Lower lobe of right lung (tissue), 2 donors: Measurements from ENCODE around the gene CHMP4A. TPM values are rescaled to one million over a fixed set of nuclear protein-coding genes. Genes with fewer than 3 reads are reported as not detected.
A peak's percentile ranks its signal among the peaks of the same experiment; 100 is the strongest.

Experiments
- ATAC-seq, 2 donors: fragments of 200-7000 bp; cut with Tn5 transposase; one replicate each; pipeline ENCODE4 v1.9.1; 2020 to 2022; ENCODE audit warnings: mild to moderate bottlenecking in 2 of 2, moderate library complexity in 2 of 2
- DNase-seq: peaks from one replicate; pipeline ENCODE4 v3.0.0-alpha.2; 2020
- H3K27ac ChIP-seq: fragments of 200-600 bp; one replicate; pipeline ENCODE4 v1.8.0; 2022
- H3K27me3 ChIP-seq: fragments of 200-600 bp; one replicate; pipeline ENCODE4 v1.8.0; 2022; ENCODE audit warnings: low read depth
- H3K36me3 ChIP-seq: fragments of 200-600 bp; one replicate; pipeline ENCODE4 v1.8.0; 2022; ENCODE audit warnings: mild to moderate bottlenecking
- H3K4me1 ChIP-seq: fragments of 200-600 bp; one replicate; pipeline ENCODE4 v1.8.0; 2022
- H3K4me3 ChIP-seq: fragments of 200-600 bp; one replicate; pipeline ENCODE4 v1.8.0; 2022; ENCODE audit warnings: mild to moderate bottlenecking
- H3K9me3 ChIP-seq: fragments of 200-600 bp; one replicate; pipeline ENCODE4 v1.8.0; 2022
- CTCF ChIP-seq: fragments of 200-600 bp; IDR thresholded peaks from one replicate; pipeline ENCODE4 v1.8.0; 2022; ENCODE audit warnings: antibody characterized with exemption, mild to moderate bottlenecking
- intact Hi-C: fragments of 100-400 bp; cut with DNase I; formaldehyde crosslinking; loops from one replicate; pipeline ENCODE4 v1.11.0; 2022
- total RNA-seq: library from RNA; stranded (reverse); fragmentation: NEBNext Ultra II Directional; extraction: Animal tissue kit (Norgen Biotek cat#: 25700); gene quantifications from one replicate; pipeline ENCODE4 v1.2.1, GENCODE V29; 2021
- donor health status: DM: no; HTN: yes; CAD: no; lungs with severe emphysema.

Gene CHMP4A
- total RNA-seq, 1 donor from 2014 or later, result 41.9 TPM

GRCh38 chr14:24236689-24237462 is 23.6 kb upstream of the CHMP4A start:
- intact Hi-C loops, result no loop called here
- Histone ChIP-seq H3K4me3 (no peak overlapping the region), H3K36me3 (peaks cover 74% of the 10 kb centered on the region), H3K27me3 (no peaks in the 10 kb centered on the region), H3K4me1 (peaks cover 55% of the 10 kb centered on the region), H3K27ac (no peak overlapping the region), H3K9me3 (no peaks in the 10 kb centered on the region)
- no peak for DNase-seq
- ATAC-seq, result no peak
- TF ChIP-seq CTCF, result no peak

GRCh38 chr14:24235804-24236688 is 22.8 kb upstream of the CHMP4A start:
- Histone ChIP-seq H3K9me3 (no peaks in the 10 kb centered on the region), H3K27ac (no peak overlapping the region), H3K27me3 (no peaks in the 10 kb centered on the region), H3K4me3 (no peak overlapping the region), H3K36me3 (peaks cover 70% of the 10 kb centered on the region), H3K4me1 (peaks cover 54% of the 10 kb centered on the region)
- intact Hi-C loops, result no loop called here
- DNase-seq, result no peak
- no peak for TF ChIP-seq CTCF
- no peak for ATAC-seq

GRCh38 chr14:24234095-24235005 is 21.1 kb upstream of the CHMP4A start:
- Histone ChIP-seq H3K9me3 (no peaks in the 10 kb centered on the region), H3K4me1 (peaks cover 43% of the 10 kb centered on the region), H3K4me3 (no peak overlapping the region), H3K27me3 (no peaks in the 10 kb centered on the region), H3K36me3 (peaks cover 53% of the 10 kb centered on the region), H3K27ac (no peak overlapping the region)
- DNase-seq (no peak), ATAC-seq (no peak)
- no peak for TF ChIP-seq CTCF
- intact Hi-C loops, result no loop called here

- no peak for TF ChIP-seq CTCF
- H3K27ac ChIP-seq, result peak overlapping the region; percentile 91
- peaks cover 44% of the 10 kb centered on the region for H3K36me3 ChIP-seq
- H3K4me3 ChIP-seq, result peak overlapping the region; percentile 83
- H3K4me1 ChIP-seq, result peaks cover 34% of the 10 kb centered on the region
- no peak for DNase-seq
- no peaks in the 10 kb centered on the region for H3K9me3 ChIP-seq
- ATAC-seq, result no peak
- H3K27me3 ChIP-seq, result no peaks in the 10 kb centered on the region
- intact Hi-C loops, result no loop called here
Measured at GRCh38 chr14:24233538-24233866, 20.2 kb upstream of the CHMP4A start.
